Transverse colon (tissue), 4 donors: ENCODE measurements around the gene NDUFS7. TPM values are rescaled to one million over a fixed set of nuclear protein-coding genes. Genes with fewer than 3 reads are reported as not detected.

ENCODE experiments used
- DNase-seq: peaks from one replicate; pipeline ENCODE4 v3.0.0-alpha.2; 2019
- H3K27ac ChIP-seq, 4 donors: fragments of 200-600 bp; sonication (generic); 2 replicates each; pipeline ENCODE4 v1.5.1; 2016 to 2018; ENCODE audit warnings: inconsistent platforms in 4 of 4
- H3K27me3 ChIP-seq: fragments of 200-600 bp; sonication (generic); 2 replicates; pipeline ENCODE4 v1.5.1; 2017; ENCODE audit warnings: inconsistent platforms
- H3K36me3 ChIP-seq, 4 donors: fragments of 200-600 bp; sonication (generic); 2 replicates each; pipeline ENCODE4 v1.5.1; 2017 to 2019; ENCODE audit warnings: inconsistent platforms in 4 of 4
- H3K4me1 ChIP-seq, 4 donors: fragments of 200-600 bp; sonication (generic); 2 replicates each; pipeline ENCODE4 v1.5.1; 2017 to 2020; ENCODE audit warnings: inconsistent platforms in 4 of 4
- H3K4me3 ChIP-seq, 4 donors: fragments of 200-600 bp; sonication (generic); 1 replicate in 1 of 4; 2 replicates in 3 of 4; pipeline versions ENCODE4 v1.5.1 to v1.6.1; 2017 to 2019; ENCODE audit warnings: inconsistent platforms in 4 of 4
- H3K9me3 ChIP-seq, 2 donors: fragments of 200-600 bp; sonication (generic); 2 replicates each; pipeline ENCODE4 v1.5.1; 2017 to 2019; ENCODE audit warnings: inconsistent platforms in 2 of 2
- EP300 ChIP-seq: sonication (generic); formaldehyde crosslinking; IDR thresholded peaks from one replicate; pipeline ENCODE4 v1.6.1; 2017; ENCODE audit warnings: antibody characterized with exemption, low read depth
- POLR2A ChIP-seq: fragments of 450-650 bp; IDR thresholded peaks from one replicate; pipeline ENCODE4 v1.6.1; 2016; ENCODE audit warnings: antibody characterized with exemption, mild to moderate bottlenecking, moderate library complexity
- POLR2AphosphoS5 ChIP-seq, 3 donors: sonication (generic); formaldehyde crosslinking; IDR thresholded peaks; one replicate each; pipeline ENCODE4 v1.6.1; 2016; ENCODE audit warnings: antibody characterized with exemption in 3 of 3
- WGBS, 2 donors: methylation state at CpG; one replicate each; pipeline ENCODE4 v1.1.5; 2018; ENCODE audit warnings: low coverage in 1 of 2; 5-methylcytosine and 5-hydroxymethylcytosine counted together
- in situ Hi-C, 4 donors: fragments of 200-750 bp; cut with MboI; loops; one replicate each; pipeline versions ENCODE4 v1.15.0 to v1.15.1; 2017; ENCODE audit warnings: low sequenced_read_pairs in 3 of 4, low pct_ligation_motif_present in 1 of 4, low pct_unique_long_range_greater_than_20kb in 1 of 4
- intact Hi-C: fragments of 100-400 bp; cut with DNase I; formaldehyde crosslinking; loops from one replicate; pipeline ENCODE4 v1.15.1; 2023; ENCODE audit warnings: low total_unique reads
- total RNA-seq, 4 donors: library from RNA; depleted of rRNA; stranded (reverse); fragments of >200 nt; gene quantifications; one replicate each; pipeline ENCODE4 v1.1.0, GENCODE V29; 2016
- TF ChIP-seq, protein P1 (sequence below), 5 experiments: fragments of 200-600 bp in 3 of 5; fragments of 450-650 bp in 2 of 5; sonication (generic) in 3 of 5; IDR thresholded peaks; 1 replicate in 2 of 5; 2 replicates in 3 of 5; pipeline ENCODE4 v1.5.1; 2016 to 2017; ENCODE audit warnings: antibody characterized with exemption in 5 of 5, inconsistent platforms in 3 of 5, mild to moderate bottlenecking in 2 of 5, moderate library complexity in 1 of 5

Gene NDUFS7
- total RNA-seq, 4 donors from 2014 or later: 32.2 to 196 (median 156) TPM

DNA sequence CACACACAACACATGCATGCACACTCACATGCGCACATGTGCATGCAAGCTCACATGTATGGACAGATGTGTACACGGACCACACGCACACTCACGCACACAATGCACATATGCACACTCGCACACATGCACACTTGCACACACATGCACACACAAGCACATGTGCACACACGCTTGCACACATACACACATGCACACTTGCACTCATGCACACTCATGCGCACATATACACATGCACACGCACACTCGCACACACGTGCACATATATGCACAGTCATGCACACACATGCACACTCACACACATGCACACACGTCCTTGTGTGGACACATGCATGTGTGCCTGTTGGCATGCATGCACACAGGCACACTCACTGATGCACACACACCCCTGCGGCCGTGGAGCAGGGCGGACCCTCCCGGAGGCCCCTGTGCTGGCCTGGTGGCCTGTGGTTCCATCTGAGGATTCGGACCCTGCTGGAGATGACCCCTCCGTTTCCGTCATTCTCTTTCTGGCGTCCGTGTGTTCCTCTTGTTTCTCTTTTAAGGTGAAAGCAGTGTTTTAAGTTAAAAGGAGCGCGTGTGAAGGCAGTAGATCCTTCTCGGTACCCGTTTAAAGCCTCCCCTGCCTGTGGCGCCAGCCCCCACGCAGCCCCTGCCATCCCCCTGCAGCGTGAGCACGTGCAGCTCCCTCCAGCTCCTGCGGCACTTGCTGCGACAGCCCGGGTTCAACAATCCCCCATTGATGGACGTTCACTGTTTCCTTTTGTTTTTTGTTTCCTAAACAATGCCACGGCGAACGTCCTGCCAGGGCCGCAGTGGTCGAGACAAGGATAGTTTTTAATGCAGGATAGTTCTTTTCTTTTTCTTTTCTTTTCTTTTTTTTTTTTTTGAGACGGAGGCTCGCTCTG is 5.6 kb downstream of the NDUFS7 start:
- in situ Hi-C loops (loop anchor here in 2 of 4 donors (25.0 kb wide), 1 partner anchor 102 kb away; the partner anchor contains the start of genes EFNA2 (in 2 of the 2) and FAM174C (in 2 of the 2)), intact Hi-C loops (no loop called here)
- Histone ChIP-seq H3K4me1 (peaks cover 14 to 22% (median 16%) of the 10 kb centered on the region in 4 donors), H3K27ac (no peak overlapping the region), H3K36me3 (peaks cover 0 to 42% (median 14%) of the 10 kb centered on the region in 4 donors), H3K27me3 (no peaks in the 10 kb centered on the region), H3K9me3 (no peaks in the 10 kb centered on the region), H3K4me3 (no peak overlapping the region)
- DNase-seq: no peak
- 94 to 95% methylated on average over 15 to 39 of the region's 39 CpGs for WGBS, 2 donors
- TF ChIP-seq POLR2A (no peak), POLR2AphosphoS5 (IDR thresholded peaks at IDR 0.05) (no peak), EP300 (no peak)
- TF ChIP-seq, protein P1, sequence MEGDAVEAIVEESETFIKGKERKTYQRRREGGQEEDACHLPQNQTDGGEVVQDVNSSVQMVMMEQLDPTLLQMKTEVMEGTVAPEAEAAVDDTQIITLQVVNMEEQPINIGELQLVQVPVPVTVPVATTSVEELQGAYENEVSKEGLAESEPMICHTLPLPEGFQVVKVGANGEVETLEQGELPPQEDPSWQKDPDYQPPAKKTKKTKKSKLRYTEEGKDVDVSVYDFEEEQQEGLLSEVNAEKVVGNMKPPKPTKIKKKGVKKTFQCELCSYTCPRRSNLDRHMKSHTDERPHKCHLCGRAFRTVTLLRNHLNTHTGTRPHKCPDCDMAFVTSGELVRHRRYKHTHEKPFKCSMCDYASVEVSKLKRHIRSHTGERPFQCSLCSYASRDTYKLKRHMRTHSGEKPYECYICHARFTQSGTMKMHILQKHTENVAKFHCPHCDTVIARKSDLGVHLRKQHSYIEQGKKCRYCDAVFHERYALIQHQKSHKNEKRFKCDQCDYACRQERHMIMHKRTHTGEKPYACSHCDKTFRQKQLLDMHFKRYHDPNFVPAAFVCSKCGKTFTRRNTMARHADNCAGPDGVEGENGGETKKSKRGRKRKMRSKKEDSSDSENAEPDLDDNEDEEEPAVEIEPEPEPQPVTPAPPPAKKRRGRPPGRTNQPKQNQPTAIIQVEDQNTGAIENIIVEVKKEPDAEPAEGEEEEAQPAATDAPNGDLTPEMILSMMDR (IDR thresholded peaks at IDR 0.05): no peak

GRCh38 chr19:1390890-1391423 is 7.2 kb downstream of the NDUFS7 start:
- no peak overlapping the region for H3K27ac ChIP-seq
- no peaks in the 10 kb centered on the region for H3K9me3 ChIP-seq
- 94 to 95% methylated on average over 5 to 42 of the region's 42 CpGs for WGBS, 2 donors
- H3K27me3 ChIP-seq: no peaks in the 10 kb centered on the region
- H3K4me3 ChIP-seq: no peak overlapping the region
- peaks cover 0 to 6% (median 2%) of the 10 kb centered on the region in 4 donors for H3K4me1 ChIP-seq
- no peak for DNase-seq
- in situ Hi-C loops (loop anchor here in 2 of 4 donors (25.0 kb wide), 1 partner anchor 104 kb away; the partner anchor contains the start of genes EFNA2 (in 2 of the 2) and FAM174C (in 2 of the 2)), intact Hi-C loops (no loop called here)
- peaks cover 0 to 42% (median 14%) of the 10 kb centered on the region in 4 donors for H3K36me3 ChIP-seq
- TF ChIP-seq EP300 (no peak), POLR2AphosphoS5 (IDR thresholded peaks at IDR 0.05) (no peak), POLR2A (no peak)
- TF ChIP-seq, protein P1 (IDR thresholded peaks at IDR 0.05): no peak

- no peak for TF ChIP-seq POLR2A
- no peak for DNase-seq
- intact Hi-C loops: no loop called here
- H3K27me3 ChIP-seq: no peaks in the 10 kb centered on the region
- in situ Hi-C loops: loop anchor here in 2 of 4 donors (25.0 kb wide), 1 partner anchor 105 kb away; the partner anchor contains the start of genes EFNA2 (in 2 of the 2) and FAM174C (in 2 of the 2)
- peaks cover 5 to 13% (median 7%) of the 10 kb centered on the region in 4 donors for H3K4me1 ChIP-seq
- no peak overlapping the region for H3K4me3 ChIP-seq
- WGBS, 2 donors: 96% methylated on average over 13 to 15 of the region's 15 CpGs
- H3K36me3 ChIP-seq: peaks cover 0 to 42% (median 14%) of the 10 kb centered on the region in 4 donors
- H3K9me3 ChIP-seq: no peaks in the 10 kb centered on the region
- H3K27ac ChIP-seq: no peak overlapping the region
Observed at GRCh38 chr19:1392407-1392806, 8.7 kb downstream of the NDUFS7 start.

DNA sequence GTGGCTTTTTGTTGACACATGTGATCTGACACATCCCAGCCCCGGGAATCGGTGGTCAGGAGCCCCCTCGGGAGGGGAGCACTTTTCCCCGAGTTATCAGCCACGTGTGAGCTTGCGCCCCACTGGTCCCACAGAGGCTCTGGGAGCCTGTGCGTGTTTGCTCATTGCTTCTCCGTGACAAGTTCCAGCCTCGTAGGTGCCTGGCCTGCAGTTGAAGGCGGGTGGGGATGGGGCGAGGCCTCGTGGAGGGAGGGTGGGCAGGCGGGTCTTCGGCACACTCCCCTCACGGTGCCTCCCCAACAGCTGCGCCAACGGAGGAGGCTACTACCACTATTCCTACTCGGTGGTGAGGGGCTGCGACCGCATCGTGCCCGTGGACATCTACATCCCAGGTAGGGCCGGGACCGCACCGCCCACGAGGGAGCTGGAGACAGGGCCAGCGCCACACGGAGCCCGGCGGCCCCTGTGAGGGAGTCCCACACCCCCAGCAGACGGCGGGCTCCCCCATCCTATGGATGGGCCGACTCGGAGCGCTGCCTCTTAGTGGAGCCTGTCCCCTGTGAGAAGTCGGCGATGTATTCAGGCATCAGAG is 9.3 kb downstream of the NDUFS7 start:
- in situ Hi-C loops (loop anchor here in 2 of 4 donors (25.0 kb wide), 1 partner anchor 106 kb away; the partner anchor contains the start of genes EFNA2 (in 2 of the 2) and FAM174C (in 2 of the 2)), intact Hi-C loops (no loop called here)
- H3K27ac ChIP-seq: no peak overlapping the region
- TF ChIP-seq, protein P1 (IDR thresholded peaks at IDR 0.05): no peak
- TF ChIP-seq EP300 (no peak), POLR2AphosphoS5 (IDR thresholded peaks at IDR 0.05) (no peak), POLR2A (no peak)
- WGBS, 2 donors: 95% methylated on average over 37 of the region's 37 CpGs; no CpG with 5 or more reads in 1 of the 2 donors
- no peak overlapping the region for H3K4me3 ChIP-seq
- H3K4me1 ChIP-seq: peaks cover 5 to 13% (median 7%) of the 10 kb centered on the region in 4 donors
- H3K36me3 ChIP-seq: peaks cover 0 to 42% (median 14%) of the 10 kb centered on the region in 4 donors
- no peaks in the 10 kb centered on the region for H3K27me3 ChIP-seq
- no peaks in the 10 kb centered on the region for H3K9me3 ChIP-seq
- DNase-seq: no peak
